Peyer's patch (tissue), 4 donors: ENCODE measurements around the gene NOL6.
"Not testable (repeated sequence)": the region's sequence is repeated elsewhere in the genome, so short reads cannot be mapped to it uniquely, and the experiment has no call there.

ENCODE experiments used
- CTCF ChIP-seq, 6 experiments: fragments of 450-650 bp in 4 of 6; fragments of 200-600 bp in 2 of 6; sonication (generic) in 1 of 6; IDR thresholded peaks; one replicate each; pipeline ENCODE4 v1.5.1; 2017 to 2019; ENCODE audit warnings: antibody characterized with exemption in 6 of 6, mild to moderate bottlenecking in 3 of 6, moderate library complexity in 1 of 6
- POLR2A ChIP-seq, 2 donors: fragments of 450-650 bp; IDR thresholded peaks; one replicate each; pipeline ENCODE4 v1.5.1; 2017; ENCODE audit warnings: antibody characterized with exemption in 2 of 2, mild to moderate bottlenecking in 2 of 2, moderate library complexity in 2 of 2

GRCh38 chr9:33455456-33455855, 18.3 kb downstream of the NOL6 start:
- TF ChIP-seq CTCF, POLR2A (IDR thresholded peaks at IDR 0.05): not testable (repeated sequence)
